GM19467 (cell line): ENCODE data around the gene CAMTA2.
A peak's percentile ranks its signal among the peaks of the same experiment; 100 is the strongest.

Experiments used
- ATAC-seq: cut with Tn5 transposase; IDR thresholded peaks from one replicate; pipeline ENCODE4 v1.9.1; 2021; ENCODE audit warnings: mild to moderate bottlenecking, moderate library complexity; ENCODE audit not compliant: unreplicated experiment

Gene CAMTA2

GRCh38 chr17:4969551-4970173, 17.8 kb downstream of the CAMTA2 start:
- no peak for ATAC-seq

- ATAC-seq: no peak
These were observed 18.4 kb downstream of the CAMTA2 start for GRCh38 chr17:4969047-4969550.

GRCh38 chr17:4968486-4969046, 18.9 kb downstream of the CAMTA2 start:
- ATAC-seq: no peak

- peak; percentile 52 for ATAC-seq
These were observed 19.7 kb downstream of the CAMTA2 start, which contains the start of gene SPAG7 for GRCh38 chr17:4967539-4968485. SPAG7 (minus strand) TSS chr17:4967817; CDS start chr17:4967804, 13 bp downstream.

GRCh38 chr17:4966844-4967538, 20.5 kb downstream of the CAMTA2 start:
- ATAC-seq: peak; percentile 82

- ATAC-seq: no peak
These were observed 22.0 kb downstream of the CAMTA2 start for GRCh38 chr17:4965311-4965986.

- ATAC-seq: no peak
These were observed 27.1 kb downstream of the CAMTA2 start for GRCh38 chr17:4960279-4960922.

- no peak for ATAC-seq
These were observed 28.1 kb downstream of the CAMTA2 start for GRCh38 chr17:4959261-4959965.

- ATAC-seq: no peak
These were observed 29.4 kb downstream of the CAMTA2 start for GRCh38 chr17:4958102-4958501.

GRCh38 chr17:4956493-4957061, 30.9 kb downstream of the CAMTA2 start:
- no peak for ATAC-seq

- no peak for ATAC-seq
These were observed 32.4 kb downstream of the CAMTA2 start for GRCh38 chr17:4955091-4955490.

GRCh38 chr17:4953451-4953961, 34.0 kb downstream of the CAMTA2 start:
- ATAC-seq: no peak

- no peak for ATAC-seq
These were observed 36.0 kb downstream of the CAMTA2 start for GRCh38 chr17:4951486-4951885.

GRCh38 chr17:4950746-4951204, 36.7 kb downstream of the CAMTA2 start, which contains the start of gene ENO3:
ENO3 (plus strand) TSS chr17:4951119; CDS start chr17:4951830, 711 bp downstream.
- no peak for ATAC-seq

GRCh38 chr17:4950075-4950745, 37.3 kb downstream of the CAMTA2 start:
- peak; percentile 6 for ATAC-seq

GRCh38 chr17:4949321-4950074, 38.0 kb downstream of the CAMTA2 start:
- ATAC-seq: peak; percentile 22

- ATAC-seq: peak; percentile 26
These were observed 38.5 kb downstream of the CAMTA2 start for GRCh38 chr17:4948931-4949320.
